ENCODE data around the gene DSCAM. TPM values are rescaled to one million over a fixed set of nuclear protein-coding genes. Genes with fewer than 3 reads are reported as not detected.
"Not testable (repeated sequence)": the region's sequence is repeated elsewhere in the genome, so short reads cannot be mapped to it uniquely, and the experiment has no call there.

Gene DSCAM
- total RNA-seq, 1 donor from 2014 or later, result 0.36 TPM

DNA sequence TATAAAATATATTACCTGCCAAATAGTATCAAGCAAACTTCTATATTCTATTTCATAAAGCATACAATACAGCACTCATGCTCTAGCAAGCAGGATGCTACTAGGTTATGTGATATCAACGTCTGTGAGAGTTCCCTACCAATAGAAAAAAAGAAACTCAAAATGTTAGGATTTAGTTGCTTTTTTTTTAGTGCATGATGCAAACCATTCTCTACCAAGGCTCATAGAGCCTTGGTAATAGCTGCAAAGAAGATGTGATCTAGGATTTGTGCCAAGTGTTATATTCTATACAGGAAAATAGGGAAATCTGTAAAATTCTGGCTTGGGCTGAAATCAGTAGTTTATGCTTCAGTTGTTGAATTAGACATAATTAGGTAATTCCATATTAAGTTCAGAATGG is 394.4 kb downstream of the DSCAM start:
- ATAC-seq (no peak), DNase-seq (ENCODE audit: low spot score) (no peak)
- intact Hi-C loops (cut with DNase I), result no loop called here

DNA sequence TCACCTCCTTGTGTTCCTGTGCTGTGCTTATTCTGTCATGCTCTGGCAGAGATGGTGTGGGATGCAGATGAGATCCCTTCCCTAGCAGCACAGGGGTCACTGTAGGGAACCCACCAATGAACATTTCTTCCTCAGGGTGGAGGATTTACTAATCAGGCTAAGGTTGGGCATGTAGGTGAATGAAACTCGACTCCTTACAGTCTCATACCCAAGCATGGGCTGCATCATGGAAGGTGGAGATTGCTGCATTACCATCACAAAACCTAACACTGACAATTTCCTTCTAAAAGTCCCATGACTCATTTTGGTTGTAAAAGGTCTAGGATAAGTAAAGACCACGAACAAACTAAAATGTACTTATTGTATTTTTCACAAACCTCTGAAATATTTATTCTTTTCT is 399.9 kb downstream of the DSCAM start:
- no peak for ATAC-seq
- no peak for DNase-seq (ENCODE audit: low spot score)
- intact Hi-C loops (cut with DNase I), result no loop called here

DNA sequence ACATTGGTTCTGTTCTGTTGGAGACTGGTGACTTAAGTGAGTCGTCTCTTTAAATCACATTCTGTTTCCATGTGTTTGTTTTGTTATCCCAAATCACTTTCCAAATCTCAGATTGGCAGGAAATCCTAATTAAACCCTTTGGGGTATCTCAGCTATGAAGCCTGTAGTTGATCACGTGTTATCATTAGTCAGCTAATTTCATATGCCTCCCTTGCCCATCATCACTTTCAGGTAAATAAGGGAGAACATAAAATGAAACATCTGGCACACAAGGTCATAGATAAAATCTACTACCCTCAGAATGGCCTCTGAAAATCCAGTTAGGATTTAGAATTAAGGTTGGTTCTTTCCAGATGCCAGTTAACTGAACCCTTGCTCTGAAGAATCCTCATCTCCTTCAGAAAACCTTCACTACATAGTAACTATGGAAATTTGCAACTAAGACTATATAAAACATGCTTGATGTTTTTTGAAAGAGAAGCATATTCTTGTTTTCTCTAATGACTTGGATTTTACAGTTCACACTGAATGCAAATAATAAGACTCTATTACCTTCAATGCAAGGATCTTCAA is 401.5 kb downstream of the DSCAM start:
- ATAC-seq (no peak), DNase-seq (ENCODE audit: low spot score) (no peak)
- intact Hi-C loops (cut with DNase I), result no loop called here

DNA sequence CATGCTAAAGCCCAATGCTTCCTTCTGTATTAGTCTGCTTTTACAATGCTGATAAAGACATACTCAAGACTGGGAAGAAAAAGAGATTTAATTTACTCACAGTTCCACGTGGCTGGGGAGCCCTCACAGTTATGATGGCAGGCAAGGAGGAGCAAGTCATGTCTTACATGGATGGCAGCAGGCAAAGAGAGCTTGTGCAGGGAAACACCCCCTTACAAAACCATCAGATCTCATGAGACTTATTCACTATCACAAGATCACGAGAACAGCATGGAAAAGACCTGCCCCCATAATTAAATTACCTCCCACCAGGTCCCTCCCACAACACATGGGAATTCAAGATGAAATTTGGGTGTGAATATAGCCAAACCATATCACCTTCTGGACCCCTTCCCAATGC is 407.4 kb downstream of the DSCAM start:
- intact Hi-C loops (cut with DNase I); ATAC-seq; DNase-seq (ENCODE audit: low spot score): not testable (repeated sequence)

DNA sequence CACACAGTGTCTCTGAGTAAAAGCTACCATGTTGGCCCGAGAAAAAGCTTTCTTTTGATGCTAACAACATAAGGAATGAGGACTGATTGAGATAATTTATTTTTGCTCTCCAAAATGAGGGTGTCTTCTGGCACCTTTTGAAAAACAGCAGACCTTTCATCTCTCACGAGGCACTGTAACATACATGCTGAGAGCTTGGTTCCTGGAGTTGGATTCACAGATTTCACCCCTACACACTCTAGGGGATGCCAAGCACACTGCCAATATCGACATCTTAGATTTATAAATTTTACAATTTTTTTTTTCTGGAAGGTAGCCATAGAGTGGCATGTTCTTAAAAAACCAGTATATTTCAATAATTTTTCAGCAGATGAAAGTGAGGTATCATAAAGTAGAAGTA is 408.3 kb downstream of the DSCAM start:
- ATAC-seq (no peak), DNase-seq (ENCODE audit: low spot score) (no peak)
- intact Hi-C loops (cut with DNase I), result no loop called here

DNA sequence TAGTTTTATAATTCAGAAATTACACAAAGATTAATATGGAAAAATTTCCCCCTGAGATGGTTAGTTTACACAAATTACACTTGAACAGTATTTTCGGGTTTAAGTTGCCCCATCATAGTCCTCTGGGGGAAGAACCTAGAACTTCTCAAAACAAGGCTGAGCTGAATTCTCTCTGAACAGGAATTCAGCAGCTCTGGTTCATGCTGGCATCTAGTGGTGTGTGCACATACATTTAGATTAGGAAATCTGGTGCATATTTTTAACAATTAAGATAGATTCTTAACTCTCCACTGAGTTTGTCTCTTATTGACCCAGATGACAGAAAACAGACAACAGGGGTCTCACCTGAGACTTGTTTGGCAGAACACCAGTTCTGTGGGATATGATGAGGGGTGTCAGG is 410.7 kb downstream of the DSCAM start:
- ATAC-seq (no peak), DNase-seq (ENCODE audit: low spot score) (no peak)
- intact Hi-C loops (cut with DNase I), result no loop called here

DNA sequence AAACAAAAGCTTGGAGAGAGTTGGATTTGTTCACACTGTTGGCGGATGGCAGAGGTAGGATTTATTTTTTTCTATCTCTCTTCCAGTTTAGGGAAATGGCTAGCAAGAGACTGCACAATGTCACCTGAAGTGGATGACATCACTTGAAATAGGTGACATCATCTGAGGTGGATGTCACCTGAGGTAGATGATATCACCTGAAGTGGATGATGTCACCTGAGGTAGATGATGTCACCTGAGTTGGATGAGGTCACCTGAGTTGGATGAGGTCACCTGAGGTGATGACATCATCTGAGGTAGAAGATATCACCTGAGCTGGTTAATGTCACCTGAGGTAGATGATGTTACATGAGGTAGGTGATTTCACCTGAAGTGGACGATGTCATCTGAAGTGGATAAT is 413.4 kb downstream of the DSCAM start:
- intact Hi-C loops (cut with DNase I), result no loop called here
- DNase-seq (ENCODE audit: low spot score), result no peak
- ATAC-seq, result no peak

DNA sequence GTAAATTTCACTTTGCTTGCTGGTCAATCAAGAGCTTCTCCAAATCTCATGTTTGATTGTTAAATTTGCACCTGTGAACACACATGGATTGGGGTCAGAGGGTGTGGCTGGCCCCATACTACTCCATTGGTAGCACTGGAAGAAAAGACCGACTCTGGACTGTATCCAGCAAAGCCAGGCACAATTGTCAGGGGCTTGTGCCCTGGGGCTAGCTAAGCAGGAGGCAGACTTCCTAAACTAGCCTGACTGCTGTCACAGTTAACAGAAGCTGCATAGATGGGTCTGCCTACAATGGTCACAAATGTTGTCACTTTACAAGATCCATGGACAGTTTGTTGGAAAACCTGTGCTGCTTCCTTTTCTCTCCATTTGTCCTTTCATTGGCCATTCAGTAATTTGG is 421.0 kb downstream of the DSCAM start:
- intact Hi-C loops (cut with DNase I), result no loop called here
- DNase-seq (ENCODE audit: low spot score) (no peak), ATAC-seq (no peak)

DNA sequence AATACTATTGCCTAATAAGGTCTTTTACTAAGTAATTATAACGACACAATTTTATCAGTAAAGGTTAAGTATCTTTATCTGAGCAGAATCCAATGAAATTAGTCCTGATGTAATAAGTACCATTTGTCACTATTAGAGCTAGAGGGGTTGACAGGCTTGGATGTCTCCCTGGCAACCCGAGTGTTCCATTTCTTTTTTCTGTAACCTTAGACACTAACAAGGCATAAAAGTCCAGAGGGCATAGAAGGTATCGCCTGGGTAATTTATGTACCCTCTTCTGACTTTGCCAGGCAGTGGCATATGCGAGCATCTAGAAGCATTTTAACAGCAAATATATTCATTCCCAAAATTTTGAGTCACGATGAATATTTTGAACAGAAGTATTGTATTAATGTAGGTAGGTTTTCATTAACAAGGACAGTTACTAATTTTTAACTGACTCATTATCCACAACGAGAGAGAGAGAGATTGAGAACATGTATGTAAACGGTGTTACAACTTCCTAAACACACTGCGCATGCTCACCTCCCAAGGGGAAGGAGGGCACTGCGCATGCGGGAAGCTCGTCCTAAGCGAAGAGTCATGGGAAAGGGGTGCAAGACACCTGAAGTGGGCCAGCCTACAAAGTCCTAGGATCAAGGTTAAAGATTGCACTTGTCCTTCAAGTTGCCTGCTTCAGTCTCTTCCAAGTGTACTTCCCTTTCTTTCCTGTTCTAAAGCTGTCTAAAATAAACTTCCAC is 423.9 kb downstream of the DSCAM start:
- intact Hi-C loops (cut with DNase I), result no loop called here
- ATAC-seq, result no peak
- no peak for DNase-seq (ENCODE audit: low spot score)

DNA sequence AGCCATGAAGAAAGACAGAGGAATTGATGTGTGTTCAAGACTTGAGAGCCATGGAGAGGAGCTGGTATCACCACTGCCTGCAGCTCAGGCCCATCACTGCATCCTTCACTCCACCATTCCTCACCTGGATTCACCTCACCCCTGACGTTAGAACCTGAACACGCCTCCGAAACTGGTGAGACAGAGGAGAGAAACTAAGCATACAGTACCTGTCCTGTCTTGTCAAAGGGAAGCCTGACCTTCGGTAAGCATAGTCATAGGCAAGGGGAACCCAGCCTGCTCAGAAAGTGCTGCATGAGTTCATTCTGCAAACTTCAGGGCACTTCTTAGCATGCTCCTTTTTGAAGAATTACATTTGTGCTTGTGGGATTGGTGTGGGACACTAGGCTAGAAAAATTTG is 425.8 kb downstream of the DSCAM start:
- intact Hi-C loops (cut with DNase I), result no loop called here
- no peak for DNase-seq (ENCODE audit: low spot score)
- ATAC-seq, result no peak

DNA sequence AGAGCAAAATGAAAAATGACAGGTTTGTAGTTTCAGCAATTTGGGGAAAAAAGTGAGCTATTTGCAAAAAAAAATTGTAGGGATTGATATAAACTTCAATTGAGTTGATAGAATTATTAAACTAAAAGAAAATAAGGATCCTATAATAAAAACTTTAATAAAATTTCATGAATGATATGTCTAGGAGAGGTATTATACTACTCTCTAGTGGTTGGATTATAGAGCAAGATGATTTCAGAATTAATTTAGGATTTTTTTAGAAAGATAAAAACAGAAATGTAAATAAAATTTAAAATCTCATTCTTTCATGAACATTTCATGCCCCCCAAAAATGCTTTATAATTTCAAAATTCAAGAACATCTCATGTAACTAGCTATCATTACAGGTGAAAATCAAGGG is 430.4 kb downstream of the DSCAM start:
- DNase-seq (ENCODE audit: low spot score), result no peak
- no peak for ATAC-seq
- intact Hi-C loops (cut with DNase I), result no loop called here

DNA sequence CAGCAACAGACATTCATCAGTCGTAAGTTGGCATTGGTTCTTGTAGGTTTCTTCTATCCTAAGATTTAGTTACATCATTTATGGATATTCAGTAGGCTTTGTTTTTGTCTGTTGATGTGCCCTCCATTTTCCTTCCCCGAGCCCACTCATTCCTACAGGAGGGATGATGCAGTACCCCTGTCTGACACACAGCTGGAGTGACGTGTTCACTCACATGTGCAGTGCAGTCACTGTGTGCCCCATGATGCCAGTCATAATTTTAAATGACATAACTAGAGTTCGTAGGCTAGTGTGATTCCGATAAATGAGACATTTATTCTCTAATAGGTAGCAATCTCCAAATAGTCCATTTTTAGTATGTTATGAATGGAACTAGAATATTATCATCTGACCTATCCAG is 438.4 kb downstream of the DSCAM start:
- DNase-seq (ENCODE audit: low spot score) (no peak), ATAC-seq (no peak)
- intact Hi-C loops (cut with DNase I), result no loop called here

DNA sequence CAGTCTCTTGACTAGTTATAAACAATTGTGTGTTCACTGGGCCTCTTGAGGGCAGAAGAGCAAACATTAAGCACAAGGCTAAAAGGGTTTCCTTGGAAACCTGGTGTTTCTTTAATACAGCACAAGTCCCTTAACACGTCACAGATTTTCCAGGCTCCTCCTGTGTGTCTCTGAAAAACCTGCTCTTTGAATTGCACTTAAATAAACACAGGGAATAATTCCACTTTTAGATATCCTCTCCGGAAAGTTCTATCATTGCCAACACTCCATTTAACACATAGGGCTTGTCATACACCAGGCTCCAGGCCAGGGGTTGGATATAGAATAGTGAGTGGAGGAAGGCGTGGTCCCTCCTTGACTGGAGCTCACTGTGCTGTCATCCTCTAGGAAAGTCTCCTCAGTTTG is 442.6 kb downstream of the DSCAM start:
- intact Hi-C loops (cut with DNase I), result no loop called here
- DNase-seq (ENCODE audit: low spot score), result no peak
- peak; percentile 95 for ATAC-seq

DNA sequence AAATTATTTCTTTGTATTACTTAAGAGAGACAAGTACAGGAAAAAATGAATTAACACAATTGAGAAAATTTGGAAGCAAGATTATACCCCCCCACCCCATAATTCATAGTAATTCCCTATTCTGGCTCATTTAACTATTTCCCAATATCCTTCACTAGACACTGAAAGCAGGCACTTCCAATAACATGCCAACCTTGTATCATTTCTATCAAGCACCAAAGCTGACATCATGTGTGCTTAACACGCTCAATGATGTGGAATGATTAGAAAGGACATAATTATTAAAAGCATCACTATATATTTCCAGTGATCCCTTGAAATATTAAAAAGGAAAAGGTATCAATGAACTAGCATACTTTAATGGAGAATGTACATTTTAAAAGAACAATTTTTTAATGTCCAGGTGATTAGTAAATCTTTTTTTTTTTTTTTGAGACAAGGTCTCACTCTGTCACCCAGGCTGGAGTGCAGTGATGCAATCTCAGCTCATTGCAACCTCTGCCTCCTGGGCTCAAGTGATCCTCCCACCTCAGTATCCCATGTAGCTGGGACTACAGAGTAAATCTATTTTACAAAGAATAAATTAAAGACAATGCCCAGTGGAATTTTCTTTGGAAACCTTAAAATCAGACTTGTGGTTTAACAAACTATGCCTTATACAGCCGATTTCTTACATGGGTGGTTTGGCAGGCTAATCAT is 443.9 kb downstream of the DSCAM start:
- ATAC-seq, result no peak
- DNase-seq (ENCODE audit: low spot score), result no peak
- intact Hi-C loops (cut with DNase I), result no loop called here

DNA sequence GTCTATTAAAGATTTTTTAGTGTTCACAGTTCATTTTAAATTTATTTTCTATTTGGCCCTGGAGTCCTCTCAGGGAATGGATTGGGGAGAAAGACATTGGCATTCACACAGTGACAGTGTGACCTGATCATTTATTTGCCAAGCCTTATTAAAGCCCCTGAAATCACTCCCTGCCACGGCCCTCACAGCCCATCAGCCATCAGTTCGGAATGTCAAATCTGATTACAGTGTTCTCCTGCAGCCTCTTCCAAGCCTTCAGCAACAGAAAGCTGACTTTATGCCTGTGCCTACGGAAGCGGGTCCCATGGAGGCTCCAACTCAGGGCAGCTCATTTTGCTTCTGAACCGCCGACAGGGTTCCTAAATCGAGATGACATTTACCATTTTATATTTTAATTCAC is 451.2 kb downstream of the DSCAM start:
- no peak for ATAC-seq

DNA sequence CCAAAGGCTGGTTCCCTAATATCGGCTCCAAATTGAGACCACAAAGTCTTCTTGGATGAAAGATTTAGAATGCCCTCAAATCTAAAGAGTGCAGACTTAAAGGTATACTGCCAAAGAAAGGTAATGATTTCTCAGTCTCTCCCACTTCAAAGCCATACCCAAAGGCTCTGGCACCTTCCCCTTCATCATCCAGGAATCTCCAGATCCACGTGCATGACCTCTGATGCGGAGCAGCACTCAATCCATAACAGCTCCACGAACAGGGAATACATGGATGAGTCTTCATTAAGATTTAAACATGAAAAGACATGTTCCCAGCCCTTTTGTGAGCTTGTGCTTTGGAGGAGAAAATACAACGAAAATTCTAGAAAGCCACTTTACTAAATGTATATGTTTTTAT is 453.9 kb downstream of the DSCAM start:
- no peak for ATAC-seq
- intact Hi-C loops (cut with DNase I), result no loop called here
- no peak for DNase-seq (ENCODE audit: low spot score)

More for the DNA sequence above, 451.2 kb downstream of the DSCAM start:
- intact Hi-C loops (cut with DNase I), result no loop called here
- no peak for DNase-seq (ENCODE audit: low spot score)

DNA sequence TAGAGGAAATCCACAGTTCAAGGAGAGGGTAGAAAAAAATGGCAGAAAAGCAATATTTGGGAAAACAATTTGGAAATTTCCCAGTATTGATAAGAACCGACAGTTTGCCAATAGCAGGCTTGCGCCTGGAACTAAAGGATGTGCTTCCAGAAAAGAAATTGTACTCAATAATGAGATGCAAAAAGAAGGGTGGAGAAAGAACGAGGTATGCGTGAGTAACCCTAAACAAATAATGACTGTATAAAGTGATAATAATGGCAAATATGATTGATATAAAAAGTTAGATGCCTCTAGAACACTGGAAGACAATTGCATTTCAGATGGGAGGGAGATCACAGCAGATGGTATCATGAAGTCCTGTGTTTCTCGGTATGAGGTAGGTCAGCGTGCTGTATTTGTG is 458.9 kb downstream of the DSCAM start:
- ATAC-seq (no peak), DNase-seq (ENCODE audit: low spot score) (no peak)
- intact Hi-C loops (cut with DNase I), result no loop called here

DNA sequence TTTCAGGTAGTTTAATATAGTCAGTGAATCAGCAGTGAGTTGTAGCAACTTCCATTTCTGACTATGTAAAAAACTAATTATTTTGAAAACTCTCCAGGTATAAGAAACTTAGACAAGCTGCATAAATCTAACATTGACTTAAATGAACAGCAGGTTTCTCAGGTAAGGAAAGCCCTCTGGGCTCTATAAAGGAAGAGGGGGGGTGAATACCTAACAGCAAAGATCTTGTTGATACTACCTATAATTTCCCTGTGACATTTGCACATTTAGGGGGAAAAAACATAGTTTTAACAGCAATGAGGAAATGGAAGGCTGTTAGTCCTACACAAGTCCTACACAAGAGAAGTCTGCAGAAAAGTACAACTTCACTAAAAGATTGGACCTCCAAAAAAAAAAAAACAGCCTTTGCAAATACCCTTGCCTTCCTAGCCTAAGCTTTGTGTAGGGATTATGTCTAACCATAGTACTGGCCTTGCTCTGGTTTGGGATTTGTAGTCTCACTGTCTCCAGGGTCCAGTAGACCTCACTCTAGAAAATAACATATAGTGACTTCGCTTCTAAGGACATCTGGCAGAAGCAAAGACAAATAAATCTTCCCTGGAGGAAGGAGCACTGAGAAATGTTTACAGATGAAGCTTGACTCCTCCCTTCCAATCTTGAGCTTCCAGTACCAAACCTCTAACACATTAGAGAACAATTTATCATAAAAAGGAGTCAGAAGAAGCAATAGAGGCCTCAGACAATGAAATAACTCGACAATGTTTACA is 459.8 kb downstream of the DSCAM start:
- no peak for ATAC-seq
- no peak for DNase-seq (ENCODE audit: low spot score)
- intact Hi-C loops (cut with DNase I), result no loop called here

DNA sequence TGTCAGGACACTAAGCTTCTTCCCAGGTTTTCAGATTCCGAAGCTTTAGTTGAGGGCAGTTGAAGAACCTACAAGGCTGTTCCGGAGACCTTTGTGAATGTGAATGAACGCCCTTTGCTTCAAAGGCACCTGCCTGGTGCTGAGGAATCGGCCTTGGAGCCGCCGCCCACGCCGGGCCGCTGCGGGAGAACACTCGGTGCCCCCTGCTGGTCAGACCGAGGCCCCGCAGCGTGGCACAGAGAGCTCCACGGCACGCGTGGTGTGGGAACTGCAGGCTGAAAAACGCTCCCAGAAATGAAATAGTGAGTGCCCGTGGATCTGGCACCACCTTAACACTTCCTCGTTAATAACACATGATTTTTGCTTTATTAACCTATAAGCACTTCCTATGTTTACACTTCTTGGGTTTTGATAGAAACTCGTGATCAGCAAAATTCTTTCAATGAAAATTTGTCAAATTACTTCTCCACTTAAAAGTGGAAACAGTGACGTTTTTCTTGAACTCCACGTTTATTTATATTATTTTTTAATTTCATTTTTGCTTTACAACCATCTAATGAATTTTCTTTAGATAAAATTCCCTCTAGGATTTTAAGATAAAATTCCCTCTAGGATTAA is 460.6 kb downstream of the DSCAM start:
- DNase-seq (ENCODE audit: low spot score), result no peak
- ATAC-seq, result peak; percentile 79
- intact Hi-C loops (cut with DNase I), result no loop called here

All from sciatic nerve (tissue), 2 donors.